ENCODE results near the gene MYOZ2.

GRCh38 chr4:119124352-119124751 is 11.3 kb upstream of the MYOZ2 start:
- TF ChIP-seq, protein P1, sequence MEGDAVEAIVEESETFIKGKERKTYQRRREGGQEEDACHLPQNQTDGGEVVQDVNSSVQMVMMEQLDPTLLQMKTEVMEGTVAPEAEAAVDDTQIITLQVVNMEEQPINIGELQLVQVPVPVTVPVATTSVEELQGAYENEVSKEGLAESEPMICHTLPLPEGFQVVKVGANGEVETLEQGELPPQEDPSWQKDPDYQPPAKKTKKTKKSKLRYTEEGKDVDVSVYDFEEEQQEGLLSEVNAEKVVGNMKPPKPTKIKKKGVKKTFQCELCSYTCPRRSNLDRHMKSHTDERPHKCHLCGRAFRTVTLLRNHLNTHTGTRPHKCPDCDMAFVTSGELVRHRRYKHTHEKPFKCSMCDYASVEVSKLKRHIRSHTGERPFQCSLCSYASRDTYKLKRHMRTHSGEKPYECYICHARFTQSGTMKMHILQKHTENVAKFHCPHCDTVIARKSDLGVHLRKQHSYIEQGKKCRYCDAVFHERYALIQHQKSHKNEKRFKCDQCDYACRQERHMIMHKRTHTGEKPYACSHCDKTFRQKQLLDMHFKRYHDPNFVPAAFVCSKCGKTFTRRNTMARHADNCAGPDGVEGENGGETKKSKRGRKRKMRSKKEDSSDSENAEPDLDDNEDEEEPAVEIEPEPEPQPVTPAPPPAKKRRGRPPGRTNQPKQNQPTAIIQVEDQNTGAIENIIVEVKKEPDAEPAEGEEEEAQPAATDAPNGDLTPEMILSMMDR (IDR thresholded peaks at IDR 0.05): no peak
- TF ChIP-seq POLR2A (IDR thresholded peaks at IDR 0.05): no peak
